Endothelial cell of umbilical vein (primary cell): ENCODE data around the gene CPNE9. TPM values are rescaled to one million over a fixed set of nuclear protein-coding genes. Genes with fewer than 3 reads are reported as not detected.

Experiments
- BruUV-seq: library from RNA; stranded (reverse); fragments of 400-500 nt; replicated peaks from 2 replicates; lab custom pipeline; 2021; lab: Mats Ljungman, UMichigan
- CTCF ChIA-PET: fragments of 300-600, 350-600 bp; sonication (Branson Sonifier 250); formaldehyde crosslinking; loops from one replicate; lab custom pipeline; 2021; ENCODE audit warnings: antibody characterized with exemption, inconsistent platforms; lab: Charles Lee
- POLR2A ChIA-PET: fragments of 300-600, 350-600 bp; sonication (Branson Sonifier 250); formaldehyde crosslinking; loops from one replicate; lab custom pipeline; 2021; ENCODE audit warnings: antibody characterized with exemption, inconsistent platforms; lab: Charles Lee
- DNase-seq: peaks from one replicate; pipeline ENCODE4 v3.0.0-alpha.2; 2011; ENCODE audit warnings: low read depth, low spot score
- FAIRE-seq: peaks from 2 replicates; lab custom pipeline; 2011; peaks lifted over from hg19 to GRCh38; lab: Jason Lieb, UNC
- H2AFZ ChIP-seq: 2 replicates; pipeline ENCODE4 v1.6.0; 2012; ENCODE audit warnings: low read depth, low read length, control low read depth, inconsistent platforms
- H3K27ac ChIP-seq: 2 replicates; pipeline ENCODE4 v1.5.1; 2011; ENCODE audit warnings: low read depth, mild to moderate bottlenecking, control low read depth, low read length, moderate library complexity; ENCODE audit not compliant: insufficient read depth
- H3K27me3 ChIP-seq, 2 experiments: 2 replicates each; pipeline versions ENCODE4 v1.6.0 to v1.6.1; 2011; ENCODE audit warnings: low read length in 2 of 2, mixed read lengths in 1 of 2; ENCODE audit not compliant: control insufficient read depth in 2 of 2, insufficient read depth in 2 of 2
- H3K36me3 ChIP-seq, 2 experiments: 2 replicates in 1 of 2; 3 replicates in 1 of 2; pipeline ENCODE4 v1.5.1; 2011; ENCODE audit warnings: low read length in 2 of 2, mild to moderate bottlenecking in 1 of 2, moderate library complexity in 1 of 2; ENCODE audit not compliant: control insufficient read depth in 2 of 2, insufficient read depth in 2 of 2; ENCODE audit errors: extremely low read depth in 1 of 2
- H3K4me1 ChIP-seq: 3 replicates; pipeline ENCODE4 v1.5.1; 2011; ENCODE audit warnings: mild to moderate bottlenecking, low read length; ENCODE audit not compliant: control insufficient read depth, insufficient read depth; ENCODE audit errors: extremely low read depth
- H3K4me2 ChIP-seq: 2 replicates; pipeline ENCODE4 v1.6.1; 2011; ENCODE audit warnings: low read length, control low read depth, mixed read lengths; ENCODE audit not compliant: insufficient read depth
- H3K4me3 ChIP-seq, 3 experiments: fragments of 200-600 bp in 1 of 3; sonication (generic), shearing (Covaris generic) in 1 of 3; replicated peaks in 1 of 3; 2 replicates each; pipeline ENCODE4 v1.5.1; 2011 to 2016; ENCODE audit warnings: control low read depth in 3 of 3, low read length in 3 of 3, mild to moderate bottlenecking in 2 of 3, inconsistent platforms in 1 of 3, low read depth in 1 of 3, moderate library complexity in 1 of 3; ENCODE audit not compliant: insufficient read depth in 1 of 3
- H3K79me2 ChIP-seq: 2 replicates; pipeline ENCODE4 v1.6.0; 2012; ENCODE audit warnings: low read length, inconsistent platforms; ENCODE audit not compliant: control insufficient read depth, insufficient read depth
- H3K9ac ChIP-seq: replicated peaks from 2 replicates; pipeline ENCODE3; 2011; ENCODE audit warnings: low read length, control low read depth; ENCODE audit not compliant: insufficient read depth; ENCODE audit errors: extremely low read depth
- H3K9me1 ChIP-seq: replicated peaks from 3 replicates; pipeline ENCODE4 v1.6.0; 2011; ENCODE audit warnings: mild to moderate bottlenecking, low read length; ENCODE audit not compliant: control insufficient read depth, insufficient read depth; ENCODE audit errors: extremely low read depth
- H3K9me3 ChIP-seq: replicated peaks from 2 replicates; pipeline ENCODE4 v1.5.1; 2012; ENCODE audit warnings: low read length, inconsistent platforms; ENCODE audit not compliant: control insufficient read depth, insufficient read depth
- H4K20me1 ChIP-seq: replicated peaks from 2 replicates; pipeline ENCODE3; 2011; ENCODE audit warnings: mild to moderate bottlenecking, low read length; ENCODE audit not compliant: control insufficient read depth, insufficient read depth; ENCODE audit errors: extremely low read depth
- EZH2 ChIP-seq: IDR thresholded peaks from 2 replicates; pipeline ENCODE4 v1.6.1; 2012; ENCODE audit warnings: borderline replicate concordance, low read depth, mild to moderate bottlenecking, moderate library complexity, low read length, inconsistent platforms; ENCODE audit not compliant: severe bottlenecking
- FOS ChIP-seq: IDR thresholded peaks from 2 replicates; pipeline ENCODE4 v1.6.1; 2011; ENCODE audit warnings: mild to moderate bottlenecking, low read length, moderate library complexity, borderline replicate concordance; ENCODE audit not compliant: insufficient read depth
- GATA2 ChIP-seq: IDR thresholded peaks from 2 replicates; pipeline ENCODE4 v1.7.0; 2011; ENCODE audit warnings: low read depth, mild to moderate bottlenecking, moderate library complexity, mixed read lengths, low read length; ENCODE audit not compliant: insufficient read length, insufficient read depth
- JUN ChIP-seq: IDR thresholded peaks from 2 replicates; pipeline ENCODE4 v1.6.1; 2011; ENCODE audit warnings: borderline replicate concordance, low read depth; ENCODE audit not compliant: insufficient read length, insufficient read depth
- MAX ChIP-seq: IDR thresholded peaks from 2 replicates; pipeline ENCODE4 v1.6.1; 2011; ENCODE audit not compliant: insufficient read depth, insufficient read length
- MYC ChIP-seq: IDR thresholded peaks from one replicate; pipeline ENCODE4 v1.6.1; 2011; ENCODE audit warnings: mild to moderate bottlenecking, low read depth, low read length
- POLR2A ChIP-seq: IDR thresholded peaks from 2 replicates; pipeline ENCODE4 v1.6.1; 2012; ENCODE audit warnings: low read depth, mild to moderate bottlenecking, control low read depth, low read length
- POLR2AphosphoS5 ChIP-seq: IDR thresholded peaks from 2 replicates; pipeline ENCODE4 v1.6.1; 2012; ENCODE audit warnings: low read depth, mild to moderate bottlenecking, control low read depth, low read length, moderate library complexity; ENCODE audit not compliant: insufficient read depth
- dilution Hi-C: fragments of 300-500 bp; cut with MboI; formaldehyde crosslinking; loops from one replicate; pipeline ENCODE4 v1.15.0; 2019; ENCODE audit warnings: low sequenced_read_pairs; ENCODE audit not compliant: extremely low pct_ligation_motif_present
- intact Hi-C: fragments of 100-400 bp; cut with micrococcal nuclease; formaldehyde crosslinking; loops from one replicate; pipeline ENCODE4 v1.10.0; 2022
- polyA plus RNA-seq, 4 experiments: library from polyadenylated mRNA; depleted of rRNA in 3 of 4; stranded (reverse) in 3 of 4; unstranded in 1 of 4; fragments of >200 nt; gene quantifications; 2 replicates each; pipeline versions ENCODE4 v1.2.1 to v1.2.3, GENCODE V29; 2011 to 2012; ENCODE audit warnings: missing spikeins in 1 of 4
- total RNA-seq: library from RNA; stranded (reverse); gene quantifications from 2 replicates; pipeline ENCODE4 v1.2.3, GENCODE V29; 2021

CPNE9 gene
- total and polyA plus RNA-seq, 2 donors (not counting 3 experiments of a cell fraction or from before 2014, with no cell fraction given), result not detected

GRCh38 chr3:9695746-9696145, 7.9 kb upstream of the CPNE9 start:
- Histone ChIP-seq H3K4me1 (no peaks in the 10 kb centered on the region), H3K36me3 (peaks cover 0 to 35% of the 10 kb centered on the region in 2 experiments), H3K27ac (no peak overlapping the region), H3K27me3 (no peaks in the 10 kb centered on the region), H3K9ac (no peak overlapping the region), H3K4me2 (no peak overlapping the region), H4K20me1 (no peaks in the 10 kb centered on the region), H3K9me1 (no peaks in the 10 kb centered on the region), H3K79me2 (no peaks in the 10 kb centered on the region), H3K9me3 (no peaks in the 10 kb centered on the region), H2AFZ (no peak overlapping the region), H3K4me3 (no peak overlapping the region)
- ChIA-PET CTCF (no interaction called here), POLR2A (no interaction called here)
- DNase-seq (no peak), FAIRE-seq (no peak)
- TF ChIP-seq POLR2A (no peak), GATA2 (no peak), FOS (no peak), JUN (no peak), MAX (no peak), POLR2AphosphoS5 (no peak), MYC (no peak), EZH2 (no peak)
- dilution Hi-C loops, result no loop called here
- intact Hi-C loops, result no loop called here
- no TSS peak for BruUV-seq
